Endodermal cell (in vitro differentiated cells): ENCODE measurements around the gene SPATA33. TPM values are rescaled to one million over a fixed set of nuclear protein-coding genes. Genes with fewer than 3 reads are reported as not detected.
"Not testable (repeated sequence)": the region's sequence is repeated elsewhere in the genome, so short reads cannot be mapped to it uniquely, and the experiment has no call there.

Source experiments
- DNase-seq: peaks from one replicate; pipeline ENCODE4 v3.0.0-alpha.2; 2017
- H3K27ac ChIP-seq: 2 replicates; pipeline ENCODE4 v1.5.1; 2013; ENCODE audit warnings: mild to moderate bottlenecking, low read depth, low read length, moderate library complexity
- H3K27me3 ChIP-seq: 2 replicates; pipeline ENCODE4 v1.6.1; 2013; ENCODE audit warnings: mild to moderate bottlenecking, low read length, moderate library complexity; ENCODE audit not compliant: insufficient read depth, control insufficient read depth, poor library complexity, severe bottlenecking
- H3K36me3 ChIP-seq: 2 replicates; pipeline ENCODE4 v1.7.0; 2013; ENCODE audit warnings: mild to moderate bottlenecking, low read length, moderate library complexity; ENCODE audit not compliant: control insufficient read depth, insufficient read depth
- H3K4me1 ChIP-seq: one replicate; pipeline ENCODE4 v1.7.0; 2013; ENCODE audit warnings: low read length; ENCODE audit not compliant: control insufficient read depth, insufficient read depth
- H3K4me3 ChIP-seq: 2 replicates; pipeline ENCODE4 v1.5.1; 2013; ENCODE audit warnings: mild to moderate bottlenecking, low read length, moderate library complexity
- H3K9ac ChIP-seq: 2 replicates; pipeline ENCODE4 v1.6.1; 2013; ENCODE audit warnings: mild to moderate bottlenecking, low read length, moderate library complexity; ENCODE audit not compliant: poor library complexity, severe bottlenecking; ENCODE audit errors: extremely low read depth
- H3K9me3 ChIP-seq: 2 replicates; pipeline ENCODE4 v1.6.1; 2013; ENCODE audit warnings: mild to moderate bottlenecking, low read length, moderate library complexity; ENCODE audit not compliant: control insufficient read depth
- H3K27ac Mint-ChIP-seq: 2 replicates; pipeline ENCODE4 v1.8.0; 2020; ENCODE audit warnings: mixed read lengths
- H3K27me3 Mint-ChIP-seq: 2 replicates; pipeline ENCODE4 v1.8.0; 2021; ENCODE audit warnings: mild to moderate bottlenecking, mixed read lengths; ENCODE audit not compliant: insufficient read depth
- H3K36me3 Mint-ChIP-seq: 2 replicates; pipeline ENCODE4 v1.8.0; 2020; ENCODE audit warnings: low read depth, mixed read lengths
- H3K4me1 Mint-ChIP-seq: 2 replicates; pipeline ENCODE4 v1.8.0; 2020; ENCODE audit warnings: mixed read lengths
- H3K4me3 Mint-ChIP-seq: 2 replicates; pipeline ENCODE4 v1.8.0; 2020; ENCODE audit warnings: mild to moderate bottlenecking, moderate library complexity, mixed read lengths
- H3K9me3 Mint-ChIP-seq: 2 replicates; pipeline ENCODE4 v1.8.0; 2020; ENCODE audit warnings: mild to moderate bottlenecking, mixed read lengths
- CTCF ChIP-seq: fragments of 200-600 bp; sonication (generic); conservative IDR thresholded peaks from 2 replicates; pipeline ENCODE4 v1.5.0; 2021; ENCODE audit warnings: antibody characterized with exemption, mild to moderate bottlenecking
- whole genome bisulfite sequencing, 2 experiments: methylation state at CpG; one replicate each; pipeline versions ENCODE4 v1.1.5 to v1.1.7; 2013; ENCODE audit warnings: missing lambda C conversion rate in 2 of 2, mixed read lengths in 1 of 2; ENCODE audit not compliant: insufficient coverage in 1 of 2, insufficient read length in 1 of 2; 5-methylcytosine and 5-hydroxymethylcytosine counted together
- total RNA-seq, 2 donors: library from RNA; stranded (reverse); fragmentation: NEBNext Ultra II Directional in 1 of 2; extraction: Animal tissue kit (Norgen Biotek cat#: 25700) in 1 of 2; gene quantifications; 2 replicates in 1 of 2; 3 replicates in 1 of 2; pipeline ENCODE4 v1.2.1, GENCODE V29; 2021

Gene SPATA33
- total RNA-seq, 2 donors from 2014 or later: 21.8 to 28.7 TPM

- no peaks in the 10 kb centered on the region for H3K4me1 ChIP-seq
- H3K27ac ChIP-seq: no peak overlapping the region
- no peaks in the 10 kb centered on the region for H3K27me3 ChIP-seq
- Mint-ChIP-seq H3K9me3 (peaks cover 34% of the 10 kb centered on the region), H3K4me1 (peaks cover 5% of the 10 kb centered on the region), H3K36me3 (peaks cover 70% of the 10 kb centered on the region), H3K27ac (no peak overlapping the region), H3K4me3 (no peak overlapping the region), H3K27me3 (no peaks in the 10 kb centered on the region)
- H3K36me3 ChIP-seq: peaks cover 52% of the 10 kb centered on the region
- DNase-seq: no peak
- peaks cover 20% of the 10 kb centered on the region for H3K9me3 ChIP-seq
- no peak overlapping the region for H3K9ac ChIP-seq
- no peak for TF ChIP-seq CTCF
- 94 to 98% methylated on average over 5 to 7 of the region's 7 CpGs for WGBS, 2 experiments
- no peak overlapping the region for H3K4me3 ChIP-seq
Observed at GRCh38 chr16:89660146-89660545, 2.5 kb downstream of the SPATA33 start.

- H3K27me3 Mint-ChIP-seq: no peaks in the 10 kb centered on the region
- H3K4me3 Mint-ChIP-seq: no peak overlapping the region
- no peak overlapping the region for H3K27ac Mint-ChIP-seq
- H3K9me3 ChIP-seq: peaks cover 29% of the 10 kb centered on the region
- H3K9me3 Mint-ChIP-seq: peaks cover 44% of the 10 kb centered on the region
- peaks cover 5% of the 10 kb centered on the region for H3K4me1 Mint-ChIP-seq
- H3K27ac ChIP-seq: no peak overlapping the region
- no peaks in the 10 kb centered on the region for H3K27me3 ChIP-seq
- DNase-seq: no peak
- no peak for TF ChIP-seq CTCF
- H3K36me3 Mint-ChIP-seq: peaks cover 74% of the 10 kb centered on the region
- H3K4me3 ChIP-seq: no peak overlapping the region
- H3K36me3 ChIP-seq: peaks cover 56% of the 10 kb centered on the region
- no peak overlapping the region for H3K9ac ChIP-seq
- H3K4me1 ChIP-seq: no peaks in the 10 kb centered on the region
- 96 to 100% methylated on average over 7 to 9 of the region's 9 CpGs for WGBS, 2 experiments
Observed at GRCh38 chr16:89661215-89661614, 3.6 kb downstream of the SPATA33 start.

DNA sequence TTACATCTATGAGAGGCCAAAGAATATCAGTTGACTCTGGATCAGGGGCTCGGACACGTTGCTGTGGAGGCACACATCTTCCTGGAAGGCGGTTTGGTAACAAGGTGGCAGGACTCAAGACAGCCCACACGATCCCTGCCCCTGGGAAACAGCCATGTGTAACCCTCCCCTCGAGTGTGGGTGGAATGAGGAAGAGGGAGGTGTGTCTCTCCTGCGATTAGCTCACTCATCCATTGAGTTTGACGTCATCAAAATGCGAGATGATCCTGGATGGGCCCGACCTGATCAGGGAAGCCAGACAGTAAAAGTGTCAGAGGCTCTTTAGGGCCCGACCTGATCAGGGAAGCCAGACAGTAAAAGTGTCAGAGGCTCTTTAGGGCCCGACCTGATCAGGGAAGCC, 6.6 kb downstream of the SPATA33 start:
- WGBS, 2 experiments: 94% methylated on average over 9 to 10 of the region's 11 CpGs
- peaks cover 62% of the 10 kb centered on the region for H3K36me3 ChIP-seq
- not testable (repeated sequence) for H3K4me1 Mint-ChIP-seq, H3K27me3 ChIP-seq, H3K9ac ChIP-seq, H3K4me1 ChIP-seq, H3K4me3 ChIP-seq, DNase-seq, H3K4me3 Mint-ChIP-seq, H3K27me3 Mint-ChIP-seq, H3K27ac Mint-ChIP-seq, H3K27ac ChIP-seq
- H3K36me3 Mint-ChIP-seq: peaks cover 83% of the 10 kb centered on the region
- H3K9me3 Mint-ChIP-seq: peaks cover 54% of the 10 kb centered on the region
- H3K9me3 ChIP-seq: peaks cover 34% of the 10 kb centered on the region

DNA sequence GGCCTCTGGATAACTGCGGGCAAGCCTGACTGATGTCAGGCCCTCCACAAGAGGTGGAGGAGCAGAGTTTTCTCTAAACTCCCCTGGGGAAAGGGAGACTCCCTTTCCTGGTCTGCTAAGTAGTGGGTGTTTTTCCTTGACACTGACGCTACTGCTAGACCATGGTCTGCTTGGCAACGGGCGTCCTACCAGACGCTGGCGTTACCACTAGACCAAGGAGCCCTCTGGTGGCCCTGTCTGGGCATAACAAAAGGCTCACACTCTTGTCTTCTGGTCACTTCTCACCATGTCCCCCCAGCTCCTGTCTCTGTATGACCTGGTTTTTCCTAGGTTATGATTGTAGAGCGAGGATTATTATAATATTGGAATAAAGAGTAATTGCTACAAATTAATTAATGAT, 9.4 kb downstream of the SPATA33 start:
- not testable (repeated sequence) for H3K27me3 Mint-ChIP-seq, H3K27ac Mint-ChIP-seq

More for the DNA sequence above, 9.4 kb downstream of the SPATA33 start:
- not testable (repeated sequence) for H3K27ac ChIP-seq, H3K9ac ChIP-seq, H3K4me1 ChIP-seq, H3K27me3 ChIP-seq, H3K4me1 Mint-ChIP-seq, H3K4me3 Mint-ChIP-seq, H3K4me3 ChIP-seq
- DNase-seq: peak; percentile 73
- TF ChIP-seq CTCF: peak; percentile 65
- peaks cover 52% of the 10 kb centered on the region for H3K9me3 Mint-ChIP-seq
- H3K36me3 Mint-ChIP-seq: peaks cover 69% of the 10 kb centered on the region
- Histone ChIP-seq H3K36me3 (peaks cover 41% of the 10 kb centered on the region), H3K9me3 (peaks cover 25% of the 10 kb centered on the region)
- 46 to 74% methylated on average over 5 of the region's 7 CpGs for WGBS, 2 experiments
